A673 (cell line): ENCODE measurements around the gene IL1R1.

Experiments
- CTCF ChIP-seq: fragments of 300-800, 200-600 bp; sonication (generic); conservative IDR thresholded peaks from 2 replicates; pipeline ENCODE4 v1.5.1; 2017; ENCODE audit warnings: low read depth, mild to moderate bottlenecking, antibody characterized with exemption, low read length, moderate library complexity, mixed read lengths
- EZH2 ChIP-seq: fragments of 200-600 bp; sonication (generic); IDR thresholded peaks from 2 replicates; pipeline ENCODE4 v1.6.1; 2017; ENCODE audit warnings: borderline replicate concordance, low read depth, mild to moderate bottlenecking, mixed read lengths, antibody characterized with exemption, low read length; ENCODE audit not compliant: poor library complexity, severe bottlenecking

- TF ChIP-seq CTCF (peak; percentile 43; the same call in 1 of the 2 replicates), EZH2 (no peak)
Observed at GRCh38 chr2:102166189-102166845, 23.8 kb downstream of the IL1R1 start.
